Measurements from ENCODE around the gene DNAJC28. TPM values are rescaled to one million over a fixed set of nuclear protein-coding genes. Genes with fewer than 3 reads are reported as not detected.
A peak's percentile ranks its signal among the peaks of the same experiment; 100 is the strongest.

DNAJC28 gene
- total and polyA plus RNA-seq, 9 of the 15 experiments (the other 6 are each of a cell fraction or from before 2014, with no cell fraction given): 0.68 to 2.5 (median 1.1) TPM

- TF ChIP-seq MGA (IDR thresholded peaks at IDR 0.05): peak; percentile 37; the same call in 1 of the 2 replicates
- TF ChIP-seq ZNF212 (CRISPR knock-in tag; IDR thresholded peaks at IDR 0.05): no peak
- no peak for TF ChIP-seq E2F8 (IDR thresholded peaks at IDR 0.05; ENCODE audit: low read depth, partially characterized antibody)
- TF ChIP-seq LCOR (CRISPR knock-in tag; IDR thresholded peaks at IDR 0.05): no peak; the same call in 1 of the 2 replicates
- TF ChIP-seq MAFG (tag; conservative IDR thresholded peaks at IDR 0.05): no peak
- TF ChIP-seq CBX1 (IDR thresholded peaks at IDR 0.05; ENCODE audit: low read depth): no peak
- TF ChIP-seq ZC3H4 (CRISPR knock-in tag; IDR thresholded peaks at IDR 0.05; ENCODE audit: borderline replicate concordance): peak; percentile 97; the same call in 1 of the 2 replicates
- 0 out of 2 replicates have a peak, but pooled peaks have one; percentile 50 for TF ChIP-seq ESRRA (IDR thresholded peaks at IDR 0.05; ENCODE audit: borderline replicate concordance, low read depth)
- TF ChIP-seq HDAC1 (IDR thresholded peaks at IDR 0.05): peak in 1 of 2 experiments; percentile 70; a peak in 1 of 4 replicates
- TF ChIP-seq SREBF1 (IDR thresholded peaks at IDR 0.05; ENCODE audit: borderline replicate concordance, low read depth, low read length): no peak
- peak; percentile 53; the same call in 1 of the 2 replicates for TF ChIP-seq KDM2B (CRISPR knock-in tag; IDR thresholded peaks at IDR 0.05)
- no peak for TF ChIP-seq CXXC5 (CRISPR knock-in tag; IDR thresholded peaks at IDR 0.05)
Observed at GRCh38 chr21:33478935-33479678, 12.4 kb downstream of the DNAJC28 start (continued).

Data from K562 (cell line).